ENCODE measurements around the gene SNX22. TPM values are rescaled to one million over a fixed set of nuclear protein-coding genes. Genes with fewer than 3 reads are reported as not detected.

Gene SNX22
- total and polyA plus RNA-seq, 2 of the 8 experiments (the other 6 are each of a cell fraction or from before 2014, with no cell fraction given) = 4.9 TPM

GRCh38 chr15:64197425-64197824, 45.9 kb downstream of the SNX22 start:
- H4K8ac ChIP-seq (ENCODE audit: extremely low read depth, insufficient read depth, low read length) = no peak overlapping the region
- no peaks in the 10 kb centered on the region for H3K9me3 ChIP-seq (ENCODE audit: insufficient read depth in 2 of 2, low read depth in 1 of 2, low read length in 1 of 2)
- H3K56ac ChIP-seq (replicated peaks; ENCODE audit: insufficient read length, low read depth, low read length) = no peak overlapping the region
- 85% methylated on average over 1 of the region's 1 CpG; no CpG with 5 or more reads in 1 of the 2 experiments for WGBS, 2 experiments (ENCODE audit: extremely low coverage in 1 of 2, insufficient coverage in 1 of 2, insufficient read length in 1 of 2, insufficient replicate concordance in 2 of 2, low coverage in 1 of 2, low lambda C conversion rate in 2 of 2, missing lambda C conversion rate in 1 of 2)
- H2BK5ac ChIP-seq (ENCODE audit: low read depth, low read length) = no peak overlapping the region
- H3K79me2 ChIP-seq (ENCODE audit: control insufficient read depth in 1 of 2, insufficient read depth in 2 of 2, low read length in 2 of 2) = no peaks in the 10 kb centered on the region
- H3K79me1 ChIP-seq (ENCODE audit: low read depth, low read length) = no peaks in the 10 kb centered on the region
- H3K4me1 ChIP-seq (replicated peaks in 1 of 4; ENCODE audit: control insufficient read depth in 3 of 4, insufficient read depth in 4 of 4, low read length in 3 of 4) = no peaks in the 10 kb centered on the region
- no peak overlapping the region for H3K4me2 ChIP-seq (ENCODE audit: insufficient read depth in 1 of 2, low read depth in 2 of 2, low read length in 2 of 2)
- H4K20me1 ChIP-seq (replicated peaks in 1 of 2; ENCODE audit: control insufficient read depth in 1 of 2, insufficient read depth in 2 of 2, low read length in 2 of 2) = no peaks in the 10 kb centered on the region
- no peak overlapping the region for H2BK120ac ChIP-seq (replicated peaks; ENCODE audit: low read depth, low read length)
- no peak overlapping the region for H3K23ac ChIP-seq (ENCODE audit: insufficient read length)
- no peak overlapping the region for H3K4me3 ChIP-seq (ENCODE audit: extremely low read depth in 1 of 4, insufficient read depth in 2 of 4, low read depth in 3 of 4, low read length in 4 of 4)
- H3K27ac ChIP-seq (ENCODE audit: low read depth, low read length) = no peak overlapping the region
- H4K91ac ChIP-seq (replicated peaks; ENCODE audit: insufficient read length, low read length) = no peak overlapping the region
- no peak overlapping the region for H2BK20ac ChIP-seq (ENCODE audit: low read length)
- H3K23me2 ChIP-seq (ENCODE audit: low read depth, low read length) = no peaks in the 10 kb centered on the region
- H4K5ac ChIP-seq (ENCODE audit: insufficient read length, low read depth, low read length) = no peak overlapping the region
- H2AK5ac ChIP-seq (ENCODE audit: low read depth, low read length) = no peak overlapping the region
- no peak overlapping the region for H2BK12ac ChIP-seq (ENCODE audit: low read depth, low read length)
- FAIRE-seq (no peak), DNase-seq (ENCODE audit: low read depth in 1 of 2, low spot score in 2 of 2) (no peak)
- CTCF ChIA-PET (ENCODE audit: partially characterized antibody) = interaction anchor here (0.8 to 1.4 kb wide), 4 partner anchors 9 to 470 kb away, joined by 3 to 5 read pairs (median 3); no protein-coding TSS in a partner anchor
- H3K27me3 ChIP-seq (replicated peaks in 1 of 4; ENCODE audit: control insufficient read depth in 3 of 4, extremely low read depth in 1 of 4, insufficient read depth in 3 of 4, low read length in 3 of 4) = no peaks in the 10 kb centered on the region
- H3K18ac ChIP-seq (ENCODE audit: extremely low read depth, low read length) = no peak overlapping the region
- POLR2A ChIA-PET (ENCODE audit: partially characterized antibody) = no interaction called here
- no peak overlapping the region for H3K14ac ChIP-seq (ENCODE audit: insufficient read length)
- no peak overlapping the region for H3K4ac ChIP-seq (replicated peaks; ENCODE audit: insufficient read length, low read depth, low read length)
- no peak overlapping the region for H2BK15ac ChIP-seq (ENCODE audit: low read length)
- TF ChIP-seq BRCA1 (IDR thresholded peaks at IDR 0.05; ENCODE audit: low read depth, low read length) (no peak), SAP30 (IDR thresholded peaks at IDR 0.05; ENCODE audit: insufficient read depth, insufficient replicate concordance, low read length) (no peak), RNF2 (IDR thresholded peaks at IDR 0.05; ENCODE audit: borderline replicate concordance, low read depth, low read length, missing control alignments, poor library complexity, severe bottlenecking) (no peak), POLR2A (IDR thresholded peaks at IDR 0.05; ENCODE audit: control extremely low read depth in 1 of 2, low read depth in 2 of 2, low read length in 2 of 2) (no peak), CBX8 (IDR thresholded peaks at IDR 0.05; ENCODE audit: borderline replicate concordance, low read depth, low read length) (no peak)
- H3K36me3 ChIP-seq (ENCODE audit: control insufficient read depth in 2 of 4, insufficient read depth in 4 of 4, low read length in 3 of 4) = peaks cover 0 to 7% (median 0%) of the 10 kb centered on the region in 4 experiments; a peak in 4 of 8 replicates
- no peak overlapping the region for H3K9ac ChIP-seq (replicated peaks in 1 of 4; ENCODE audit: extremely low read depth in 1 of 4, low read depth in 3 of 4, low read length in 3 of 4)
- no peak overlapping the region for H2AFZ ChIP-seq (ENCODE audit: low read length)
